CD4-positive, CD25-positive, alpha-beta regulatory T cell (primary cell): ENCODE measurements around the gene TBCB. TPM values are rescaled to one million over a fixed set of nuclear protein-coding genes. Genes with fewer than 3 reads are reported as not detected.

Source experiments
- ATAC-seq, 2 donors: fragments of 150-1000 bp; cut with Tn5 transposase; one replicate each; pipeline ENCODE4 v1.10.0; 2021; ENCODE audit warnings: low read depth in 2 of 2, moderate number of reproducible peaks in 2 of 2, moderate library complexity in 1 of 2
- DNase-seq, 3 donors: peaks; one replicate each; pipeline versions ENCODE4 v3.0.0 to v3.0.0-alpha.2; 2012 to 2022; ENCODE audit warnings: mixed read lengths in 1 of 3
- H3K27ac ChIP-seq: one replicate; pipeline ENCODE4 v1.7.0; 2013; ENCODE audit warnings: mild to moderate bottlenecking, low read length; ENCODE audit not compliant: insufficient read depth, poor library complexity, severe bottlenecking
- H3K27me3 ChIP-seq: one replicate; pipeline ENCODE4 v1.7.0; 2013; ENCODE audit warnings: low read length; ENCODE audit not compliant: control insufficient read depth, insufficient read depth
- H3K36me3 ChIP-seq: one replicate; pipeline ENCODE4 v1.7.0; 2013; ENCODE audit warnings: mild to moderate bottlenecking, low read length, moderate library complexity; ENCODE audit not compliant: control insufficient read depth, insufficient read depth
- H3K4me1 ChIP-seq: 2 replicates; pipeline ENCODE4 v1.7.0; 2013; ENCODE audit warnings: mild to moderate bottlenecking, low read length; ENCODE audit not compliant: insufficient read depth, control insufficient read depth, poor library complexity, severe bottlenecking
- H3K4me3 ChIP-seq: one replicate; pipeline ENCODE4 v1.7.0; 2013; ENCODE audit warnings: low read depth, mild to moderate bottlenecking, low read length, moderate library complexity
- H3K9me3 ChIP-seq, 2 experiments: 1 replicate in 1 of 2; 2 replicates in 1 of 2; pipeline ENCODE4 v1.7.0; 2013; ENCODE audit warnings: low read length in 2 of 2, mild to moderate bottlenecking in 1 of 2, moderate library complexity in 1 of 2; ENCODE audit not compliant: control insufficient read depth in 2 of 2
- H3K27ac Mint-ChIP-seq, 3 donors: one replicate each; pipeline ENCODE4 v1.8.0; 2020 to 2022; ENCODE audit warnings: mild to moderate bottlenecking in 3 of 3, mixed read lengths in 3 of 3, moderate library complexity in 2 of 3
- H3K27me3 Mint-ChIP-seq: one replicate; pipeline ENCODE4 v1.8.0; 2022; ENCODE audit warnings: mild to moderate bottlenecking, mixed read lengths
- H3K36me3 Mint-ChIP-seq: one replicate; pipeline ENCODE4 v1.8.0; 2020; ENCODE audit warnings: mixed read lengths
- H3K4me1 Mint-ChIP-seq, 4 donors: one replicate each; pipeline ENCODE4 v1.8.0; 2020 to 2022; ENCODE audit warnings: mixed read lengths in 4 of 4, mild to moderate bottlenecking in 1 of 4
- H3K4me3 Mint-ChIP-seq, 4 donors: one replicate each; pipeline ENCODE4 v1.8.0; 2020 to 2022; ENCODE audit warnings: mild to moderate bottlenecking in 4 of 4, mixed read lengths in 4 of 4, moderate library complexity in 3 of 4
- H3K9me3 Mint-ChIP-seq, 7 donors: one replicate each; pipeline ENCODE4 v1.8.0; 2020 to 2022; ENCODE audit warnings: mixed read lengths in 7 of 7, mild to moderate bottlenecking in 3 of 7, moderate library complexity in 2 of 7
- polyA plus RNA-seq, 4 donors: library from polyadenylated mRNA; unstranded; fragments of 300-500 nt; fragmentation: Illumina TruSeq; gene quantifications; one replicate each; pipeline ENCODE4 v1.2.3, GENCODE V29; 2021
- total RNA-seq: library from RNA; stranded (reverse); gene quantifications from one replicate; pipeline ENCODE4 v1.2.3, GENCODE V29; 2022

The TBCB gene
- total and polyA plus RNA-seq, 5 donors from 2014 or later, result 129 to 346 (median 260) TPM

DNA sequence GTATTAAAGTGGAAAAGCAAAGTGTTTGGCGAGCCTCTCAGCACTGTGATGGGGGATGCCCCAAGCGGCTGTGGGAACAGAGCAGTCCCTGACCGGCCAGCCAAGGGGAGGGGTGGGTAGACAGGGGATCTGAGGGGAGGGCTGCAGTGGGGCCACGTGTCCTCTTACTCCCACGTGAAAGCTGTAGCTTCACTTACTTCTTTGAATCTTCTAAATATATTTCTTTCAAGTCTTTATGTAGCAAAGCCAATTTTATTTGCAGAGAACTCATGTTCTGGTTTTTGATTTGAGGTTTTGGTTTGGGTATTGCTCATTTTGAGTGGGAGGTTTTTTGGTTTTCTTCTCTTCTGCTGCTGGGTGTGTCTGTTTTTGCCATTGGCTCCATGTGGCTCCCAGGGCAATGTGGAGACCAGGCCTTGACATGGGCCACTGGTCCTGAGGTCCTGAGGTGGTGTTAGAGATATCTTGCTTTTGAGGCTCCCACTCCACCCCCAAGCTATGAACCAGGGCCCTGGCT is 22.1 kb upstream of the TBCB start:
- Mint-ChIP-seq H3K36me3 (peaks cover 12% of the 10 kb centered on the region), H3K27ac (peak overlapping the region in 2 of 3 donors; percentile 47 to 78), H3K4me3 (no peak overlapping the region), H3K4me1 (peaks cover 0 to 15% (median 6%) of the 10 kb centered on the region in 4 donors), H3K9me3 (no peaks in the 10 kb centered on the region), H3K27me3 (no peaks in the 10 kb centered on the region)
- H3K27ac ChIP-seq, result no peak overlapping the region
- no peaks in the 10 kb centered on the region for H3K9me3 ChIP-seq
- H3K36me3 ChIP-seq, result no peaks in the 10 kb centered on the region
- no peak for ATAC-seq
- H3K4me1 ChIP-seq, result no peaks in the 10 kb centered on the region
- H3K27me3 ChIP-seq, result no peaks in the 10 kb centered on the region
- peak in 1 of 3 donors; percentile 9 for DNase-seq
- H3K4me3 ChIP-seq, result no peak overlapping the region

DNA sequence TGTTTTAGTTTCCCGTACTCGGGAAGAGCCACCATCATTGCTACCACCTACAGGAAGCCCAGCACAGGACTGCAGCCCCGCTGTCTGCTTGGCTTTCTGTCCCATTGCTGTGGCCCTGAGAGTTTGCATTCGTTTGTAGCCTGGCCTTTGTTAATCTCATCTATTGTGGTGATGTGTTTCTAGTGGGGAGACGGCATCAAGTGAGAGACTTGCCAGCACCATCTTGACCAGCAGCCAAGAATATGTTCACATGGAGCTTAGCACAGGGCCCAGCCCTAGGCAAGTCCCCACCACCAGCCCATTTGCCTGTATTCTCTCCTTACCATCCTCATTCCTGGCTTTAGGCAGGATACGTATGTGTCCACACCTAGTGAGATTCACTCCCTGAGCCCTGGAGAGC is 21.6 kb upstream of the TBCB start:
- Mint-ChIP-seq H3K36me3 (peaks cover 10% of the 10 kb centered on the region), H3K9me3 (no peaks in the 10 kb centered on the region), H3K27ac (peak overlapping the region in 2 of 3 donors; percentile 47 to 78), H3K4me3 (no peak overlapping the region), H3K4me1 (peaks cover 0 to 15% (median 6%) of the 10 kb centered on the region in 4 donors), H3K27me3 (no peaks in the 10 kb centered on the region)
- DNase-seq, result no peak
- Histone ChIP-seq H3K27ac (no peak overlapping the region), H3K4me1 (no peaks in the 10 kb centered on the region), H3K27me3 (no peaks in the 10 kb centered on the region), H3K4me3 (no peak overlapping the region), H3K36me3 (no peaks in the 10 kb centered on the region), H3K9me3 (no peaks in the 10 kb centered on the region)
- no peak for ATAC-seq

GRCh38 chr19:36097036-36097435 is 18.2 kb upstream of the TBCB start:
- no peaks in the 10 kb centered on the region for H3K27me3 Mint-ChIP-seq
- Histone ChIP-seq H3K27me3 (no peaks in the 10 kb centered on the region), H3K27ac (no peak overlapping the region), H3K4me3 (no peak overlapping the region), H3K4me1 (no peaks in the 10 kb centered on the region), H3K9me3 (no peaks in the 10 kb centered on the region), H3K36me3 (no peaks in the 10 kb centered on the region)
- peak overlapping the region in 1 of 3 donors; percentile 31 for H3K27ac Mint-ChIP-seq
- peaks cover 8% of the 10 kb centered on the region for H3K36me3 Mint-ChIP-seq
- H3K9me3 Mint-ChIP-seq, result no peaks in the 10 kb centered on the region
- peaks cover 0 to 15% (median 6%) of the 10 kb centered on the region in 4 donors for H3K4me1 Mint-ChIP-seq
- ATAC-seq (no peak), DNase-seq (no peak)
- no peak overlapping the region for H3K4me3 Mint-ChIP-seq

DNA sequence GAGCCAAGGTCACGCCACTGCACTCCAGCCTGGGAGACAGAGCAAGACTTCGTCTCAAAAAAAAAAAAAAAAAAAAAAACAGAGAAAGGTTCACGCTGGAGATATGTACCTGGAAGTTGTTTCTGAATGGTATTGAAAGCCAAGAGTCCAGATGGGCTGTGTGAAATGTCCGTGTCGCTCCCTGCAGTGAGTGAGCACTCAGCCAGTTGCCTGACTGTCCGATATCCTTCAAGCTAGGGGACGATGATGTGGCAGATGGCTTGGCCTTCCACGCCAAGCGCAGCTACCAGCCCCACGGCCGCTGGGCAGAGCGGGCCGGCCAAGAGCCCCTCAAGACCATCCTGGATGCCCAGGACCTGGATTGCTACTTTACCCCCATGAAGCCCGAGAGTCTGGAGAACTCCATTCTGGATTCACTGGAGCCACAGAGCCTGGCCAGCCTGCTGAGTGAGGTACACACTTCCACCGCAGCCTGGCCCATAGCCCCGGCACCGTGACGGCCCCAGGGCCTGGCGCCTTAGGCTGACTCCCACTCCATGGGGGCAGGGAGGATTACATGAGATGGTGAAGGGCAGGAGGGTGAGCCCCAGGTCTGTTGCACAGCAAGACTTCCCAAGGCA is 16.0 kb upstream of the TBCB start:
- no peaks in the 10 kb centered on the region for H3K9me3 Mint-ChIP-seq
- H3K27me3 Mint-ChIP-seq, result no peaks in the 10 kb centered on the region
- no peak overlapping the region for H3K4me3 Mint-ChIP-seq
- no peaks in the 10 kb centered on the region for H3K4me1 ChIP-seq
- no peaks in the 10 kb centered on the region for H3K9me3 ChIP-seq
- H3K4me1 Mint-ChIP-seq, result no peaks in the 10 kb centered on the region
- H3K36me3 Mint-ChIP-seq, result peaks cover 8% of the 10 kb centered on the region
- H3K27ac Mint-ChIP-seq, result no peak overlapping the region
- H3K27ac ChIP-seq, result no peak overlapping the region
- H3K4me3 ChIP-seq, result no peak overlapping the region
- no peaks in the 10 kb centered on the region for H3K36me3 ChIP-seq
- no peak for ATAC-seq
- no peaks in the 10 kb centered on the region for H3K27me3 ChIP-seq
- no peak for DNase-seq

DNA sequence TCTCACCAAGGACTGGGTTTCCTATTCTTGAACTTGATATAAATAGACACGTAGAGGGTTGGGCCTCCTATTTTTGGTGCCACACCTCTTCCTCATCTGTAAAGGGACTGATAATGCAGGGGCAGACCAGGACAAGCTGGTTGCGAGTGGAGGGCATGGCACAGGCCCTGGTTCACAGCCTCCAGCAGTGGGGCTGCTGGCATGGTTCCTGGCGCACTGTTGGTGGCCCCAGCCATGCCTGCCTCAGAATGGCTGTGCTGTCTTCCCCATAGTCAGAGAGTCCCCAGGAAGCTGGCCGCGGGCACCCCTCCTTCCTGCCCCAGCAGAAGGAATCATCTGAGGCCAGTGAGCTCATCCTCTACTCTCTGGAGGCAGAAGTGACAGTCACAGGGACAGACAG is 14.8 kb upstream of the TBCB start:
- H3K4me1 Mint-ChIP-seq, result no peaks in the 10 kb centered on the region
- peaks cover 8% of the 10 kb centered on the region for H3K36me3 Mint-ChIP-seq
- H3K27ac ChIP-seq, result no peak overlapping the region
- no peaks in the 10 kb centered on the region for H3K9me3 Mint-ChIP-seq
- ATAC-seq, result no peak
- H3K27ac Mint-ChIP-seq, result peak overlapping the region in 1 of 3 donors; percentile 87
- H3K9me3 ChIP-seq, result no peaks in the 10 kb centered on the region
- no peak overlapping the region for H3K4me3 Mint-ChIP-seq
- no peaks in the 10 kb centered on the region for H3K4me1 ChIP-seq
- no peak overlapping the region for H3K4me3 ChIP-seq
- no peak for DNase-seq
- no peaks in the 10 kb centered on the region for H3K27me3 Mint-ChIP-seq
- no peaks in the 10 kb centered on the region for H3K27me3 ChIP-seq
- H3K36me3 ChIP-seq, result no peaks in the 10 kb centered on the region

DNA sequence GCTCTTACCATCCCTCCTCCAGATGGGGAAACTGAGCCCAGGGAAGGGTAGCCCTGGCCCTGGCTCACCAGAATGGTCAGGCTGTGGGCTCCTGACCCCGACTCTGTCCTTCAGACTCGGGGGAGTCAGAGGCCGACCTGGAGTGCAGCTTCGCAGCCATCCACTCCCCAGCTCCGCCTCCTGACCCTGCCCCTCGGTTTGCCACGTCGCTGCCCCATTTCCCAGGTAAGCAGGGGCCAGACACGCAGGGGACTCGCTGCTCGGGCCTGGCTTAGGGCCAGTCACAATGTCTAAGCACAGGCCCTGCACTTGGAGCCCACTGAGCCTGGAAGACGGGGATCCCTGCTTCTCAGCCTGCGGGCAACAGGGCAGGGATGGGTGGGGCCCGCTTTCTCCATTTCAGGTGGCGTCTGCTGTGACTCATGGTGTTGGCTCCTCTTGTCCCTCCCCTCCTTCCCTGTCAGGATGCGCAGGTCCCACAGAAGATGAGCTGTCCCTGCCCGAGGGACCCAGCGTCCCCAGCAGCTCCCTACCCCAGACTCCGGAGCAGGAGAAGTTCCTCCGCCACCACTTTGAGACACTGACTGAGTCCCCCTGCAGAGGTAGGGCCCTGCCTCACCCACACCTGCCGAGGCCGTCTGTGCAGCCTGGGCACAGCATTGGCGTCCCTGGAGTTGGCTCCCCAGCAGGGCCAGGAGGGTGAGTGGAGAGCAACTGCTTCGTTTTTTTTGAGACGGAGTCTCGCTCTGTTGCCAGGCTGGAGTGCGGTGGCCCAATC is 13.5 kb upstream of the TBCB start:
- Histone ChIP-seq H3K9me3 (no peaks in the 10 kb centered on the region), H3K27ac (no peak overlapping the region), H3K4me1 (no peaks in the 10 kb centered on the region), H3K4me3 (no peak overlapping the region), H3K27me3 (no peaks in the 10 kb centered on the region), H3K36me3 (no peaks in the 10 kb centered on the region)
- DNase-seq (no peak), ATAC-seq (peak in 1 of 2 donors; percentile 21)
- Mint-ChIP-seq H3K9me3 (no peaks in the 10 kb centered on the region), H3K4me3 (no peak overlapping the region), H3K36me3 (peaks cover 6% of the 10 kb centered on the region), H3K4me1 (peaks cover 0 to 2% (median 1%) of the 10 kb centered on the region in 4 donors), H3K27ac (no peak overlapping the region), H3K27me3 (no peaks in the 10 kb centered on the region)

- H3K27ac Mint-ChIP-seq, result peak overlapping the region in 1 of 3 donors; percentile 51
- no peaks in the 10 kb centered on the region for H3K9me3 ChIP-seq
- H3K27ac ChIP-seq, result no peak overlapping the region
- H3K4me1 Mint-ChIP-seq, result peaks cover 0 to 2% (median 1%) of the 10 kb centered on the region in 4 donors
- H3K36me3 ChIP-seq, result no peaks in the 10 kb centered on the region
- DNase-seq (no peak), ATAC-seq (no peak)
- H3K27me3 ChIP-seq, result no peaks in the 10 kb centered on the region
- H3K4me1 ChIP-seq, result no peaks in the 10 kb centered on the region
- H3K27me3 Mint-ChIP-seq, result no peaks in the 10 kb centered on the region
- no peak overlapping the region for H3K4me3 ChIP-seq
- H3K4me3 Mint-ChIP-seq, result no peak overlapping the region
- H3K9me3 Mint-ChIP-seq, result no peaks in the 10 kb centered on the region
- H3K36me3 Mint-ChIP-seq, result no peaks in the 10 kb centered on the region
These were observed 12.1 kb upstream of the TBCB start for GRCh38 chr19:36103040-36103626.
